ENCODE measurements around the gene CPEB2.

DNA sequence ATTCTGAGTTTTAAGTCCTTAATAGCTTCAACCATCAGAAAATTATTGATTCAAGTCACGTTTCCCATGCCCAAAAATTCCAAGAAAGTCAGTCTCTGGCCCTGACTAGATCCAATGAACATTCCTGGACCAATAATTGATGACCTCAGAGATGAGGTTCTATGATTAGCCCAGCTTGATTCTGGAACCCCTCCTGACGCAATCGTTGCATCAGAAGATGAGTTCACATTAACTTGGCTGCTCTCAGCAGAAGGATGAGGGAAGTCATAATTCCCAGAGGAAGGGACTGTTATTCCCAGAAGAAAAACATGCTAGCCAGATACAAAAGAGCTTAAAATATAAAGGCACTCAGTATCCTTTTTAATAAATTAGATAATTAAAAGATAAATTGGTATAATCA, 34.3 kb upstream of the CPEB2 start:
- TF ChIP-seq, protein P1, sequence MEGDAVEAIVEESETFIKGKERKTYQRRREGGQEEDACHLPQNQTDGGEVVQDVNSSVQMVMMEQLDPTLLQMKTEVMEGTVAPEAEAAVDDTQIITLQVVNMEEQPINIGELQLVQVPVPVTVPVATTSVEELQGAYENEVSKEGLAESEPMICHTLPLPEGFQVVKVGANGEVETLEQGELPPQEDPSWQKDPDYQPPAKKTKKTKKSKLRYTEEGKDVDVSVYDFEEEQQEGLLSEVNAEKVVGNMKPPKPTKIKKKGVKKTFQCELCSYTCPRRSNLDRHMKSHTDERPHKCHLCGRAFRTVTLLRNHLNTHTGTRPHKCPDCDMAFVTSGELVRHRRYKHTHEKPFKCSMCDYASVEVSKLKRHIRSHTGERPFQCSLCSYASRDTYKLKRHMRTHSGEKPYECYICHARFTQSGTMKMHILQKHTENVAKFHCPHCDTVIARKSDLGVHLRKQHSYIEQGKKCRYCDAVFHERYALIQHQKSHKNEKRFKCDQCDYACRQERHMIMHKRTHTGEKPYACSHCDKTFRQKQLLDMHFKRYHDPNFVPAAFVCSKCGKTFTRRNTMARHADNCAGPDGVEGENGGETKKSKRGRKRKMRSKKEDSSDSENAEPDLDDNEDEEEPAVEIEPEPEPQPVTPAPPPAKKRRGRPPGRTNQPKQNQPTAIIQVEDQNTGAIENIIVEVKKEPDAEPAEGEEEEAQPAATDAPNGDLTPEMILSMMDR (IDR thresholded peaks at IDR 0.05; ENCODE audit: low read depth, low read length, poor library complexity, severe bottlenecking), result no peak
- TF ChIP-seq EZH2phosphoT487 (IDR thresholded peaks at IDR 0.05; ENCODE audit: borderline replicate concordance, low read length), result no peak
